K562 (cell line): ENCODE measurements around the gene LTA4H. TPM values are rescaled to one million over a fixed set of nuclear protein-coding genes. Genes with fewer than 3 reads are reported as not detected.
A peak's percentile ranks its signal among the peaks of the same experiment; 100 is the strongest.

ENCODE experiments used
- RFX1 ChIP-seq: fragments of 450-650 bp; IDR thresholded peaks from 2 replicates; pipeline ENCODE4 v1.6.1; 2016; ENCODE audit warnings: mild to moderate bottlenecking, moderate library complexity
- ZBTB40 ChIP-seq, 2 experiments: fragments of 450-650 bp in 1 of 2; sonication (generic) in 1 of 2; formaldehyde crosslinking in 1 of 2; IDR thresholded peaks; 2 replicates each; pipeline versions ENCODE4 v1.7.1 to v1.9.0; 2016 to 2022; ENCODE audit warnings: inconsistent platforms in 1 of 2, mild to moderate bottlenecking in 1 of 2, missing genetic modification reagents in 1 of 2
- ZNF41 ChIP-seq: fragments of 250-450 bp; sonication (Bioruptor Pico); conservative IDR thresholded peaks from 2 replicates; pipeline ENCODE4 v1.4.0; 2020; ENCODE audit warnings: mild to moderate bottlenecking
- ZNF445 ChIP-seq: fragments of 250-450 bp; sonication (Bioruptor Pico); IDR thresholded peaks from 2 replicates; pipeline ENCODE4 v1.4.0; 2020; ENCODE audit warnings: low read depth, mild to moderate bottlenecking, moderate library complexity
- ZNF644 ChIP-seq: fragments of 200-800 bp; sonication (Bioruptor generic); IDR thresholded peaks from 2 replicates; pipeline ENCODE4 v1.6.1; 2016; ENCODE audit warnings: low read depth, missing genetic modification characterization, missing compliant biosample characterization
- polyA plus RNA-seq, 8 experiments: library from polyadenylated mRNA; depleted of rRNA in 4 of 8; stranded (reverse) in 5 of 8; unstranded in 3 of 8; fragments of >200 nt; fragmentation: Nextera tagmentation in 2 of 8; fragmentation: Illumina TruSeq in 1 of 8; extraction: Ambion mirVana in 2 of 8; extraction: Trizol in 1 of 8; gene quantifications; 2 replicates each; pipeline versions ENCODE4 v1.2.1 to v1.2.3, GENCODE V29; 2011 to 2014; ENCODE audit warnings: inconsistent platforms in 1 of 8, missing spikeins in 1 of 8
- total RNA-seq, 7 experiments: library from RNA; depleted of rRNA in 6 of 7; stranded (reverse); fragments of >200 nt in 6 of 7; fragmentation: Illumina TruSeq in 2 of 7; extraction: Trizol in 2 of 7; gene quantifications; 2 replicates each; pipeline versions ENCODE4 v1.2.1 to v1.2.3, GENCODE V29; 2011 to 2021; ENCODE audit warnings: low replicate concordance in 1 of 7
- TF ChIP-seq, protein P1 (sequence below), 3 experiments: fragments of 200-800 bp in 1 of 3; fragments of 250-450 bp in 1 of 3; fragments of 450-650 bp in 1 of 3; sonication (Bioruptor Pico) in 1 of 3; sonication (Bioruptor generic) in 1 of 3; formaldehyde crosslinking in 1 of 3; IDR thresholded peaks; 2 replicates each; pipeline versions ENCODE4 v1.6.1 to v1.8.0; 2016 to 2022; ENCODE audit warnings: mild to moderate bottlenecking in 2 of 3, missing genetic modification characterization in 2 of 3, missing compliant biosample characterization in 1 of 3, moderate library complexity in 1 of 3

The LTA4H gene
- total and polyA plus RNA-seq, 9 of the 15 experiments (the other 6 are each of a cell fraction or from before 2014, with no cell fraction given) = 25.2 to 58.1 (median 40.5) TPM

- peak; percentile 91 for TF ChIP-seq ZBTB40 (IDR thresholded peaks at IDR 0.05)
- TF ChIP-seq ZBTB40 (CRISPR knock-in tag; IDR thresholded peaks at IDR 0.05) = no peak
- TF ChIP-seq, protein P1, sequence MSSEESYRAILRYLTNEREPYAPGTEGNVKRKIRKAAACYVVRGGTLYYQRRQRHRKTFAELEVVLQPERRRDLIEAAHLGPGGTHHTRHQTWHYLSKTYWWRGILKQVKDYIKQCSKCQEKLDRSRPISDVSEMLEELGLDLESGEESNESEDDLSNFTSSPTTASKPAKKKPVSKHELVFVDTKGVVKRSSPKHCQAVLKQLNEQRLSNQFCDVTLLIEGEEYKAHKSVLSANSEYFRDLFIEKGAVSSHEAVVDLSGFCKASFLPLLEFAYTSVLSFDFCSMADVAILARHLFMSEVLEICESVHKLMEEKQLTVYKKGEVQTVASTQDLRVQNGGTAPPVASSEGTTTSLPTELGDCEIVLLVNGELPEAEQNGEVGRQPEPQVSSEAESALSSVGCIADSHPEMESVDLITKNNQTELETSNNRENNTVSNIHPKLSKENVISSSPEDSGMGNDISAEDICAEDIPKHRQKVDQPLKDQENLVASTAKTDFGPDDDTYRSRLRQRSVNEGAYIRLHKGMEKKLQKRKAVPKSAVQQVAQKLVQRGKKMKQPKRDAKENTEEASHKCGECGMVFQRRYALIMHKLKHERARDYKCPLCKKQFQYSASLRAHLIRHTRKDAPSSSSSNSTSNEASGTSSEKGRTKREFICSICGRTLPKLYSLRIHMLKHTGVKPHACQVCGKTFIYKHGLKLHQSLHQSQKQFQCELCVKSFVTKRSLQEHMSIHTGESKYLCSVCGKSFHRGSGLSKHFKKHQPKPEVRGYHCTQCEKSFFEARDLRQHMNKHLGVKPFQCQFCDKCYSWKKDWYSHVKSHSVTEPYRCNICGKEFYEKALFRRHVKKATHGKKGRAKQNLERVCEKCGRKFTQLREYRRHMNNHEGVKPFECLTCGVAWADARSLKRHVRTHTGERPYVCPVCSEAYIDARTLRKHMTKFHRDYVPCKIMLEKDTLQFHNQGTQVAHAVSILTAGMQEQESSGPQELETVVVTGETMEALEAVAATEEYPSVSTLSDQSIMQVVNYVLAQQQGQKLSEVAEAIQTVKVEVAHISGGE (CRISPR knock-in tag; IDR thresholded peaks at IDR 0.05) = peak in 1 of 3 experiments; percentile 63; a peak in 2 of 6 replicates
- no peak for TF ChIP-seq RFX1
- TF ChIP-seq ZNF41 (CRISPR knock-in tag) = no peak
- TF ChIP-seq ZNF445 (CRISPR knock-in tag) = no peak
- TF ChIP-seq ZNF644 (tag) = peak; percentile 71; the same call in 1 of the 2 replicates
Observed at GRCh38 chr12:96035283-96036236, at the start of gene LTA4H (continued).
